HepG2 (cell line): ENCODE results near the gene SORBS2. TPM values are rescaled to one million over a fixed set of nuclear protein-coding genes. Genes with fewer than 3 reads are reported as not detected.

Source experiments
- DNMT1 ChIP-seq: sonication (generic); formaldehyde crosslinking; IDR thresholded peaks from 2 replicates; pipeline ENCODE4 v1.5.1; 2020; ENCODE audit warnings: mild to moderate bottlenecking, missing genetic modification reagents
- EP300 ChIP-seq, 3 experiments: sonication (generic) in 1 of 3; formaldehyde crosslinking in 1 of 3; IDR thresholded peaks; 2 replicates each; pipeline versions ENCODE4 v1.5.1 to v1.6.1; 2011 to 2020; ENCODE audit warnings: low read depth in 2 of 3, low read length in 2 of 3, borderline replicate concordance in 1 of 3, improper control_type of control experiment in 1 of 3, mild to moderate bottlenecking in 1 of 3, missing genetic modification reagents in 1 of 3, moderate library complexity in 1 of 3
- FOXA3 ChIP-seq: IDR thresholded peaks from 2 replicates; pipeline ENCODE4 v1.6.1; 2016; ENCODE audit warnings: missing genetic modification reagents, missing compliant biosample characterization
- FOXP1 ChIP-seq, 2 experiments: fragments of 450-650 bp in 1 of 2; IDR thresholded peaks; 2 replicates each; pipeline ENCODE4 v1.6.1; 2017 to 2018; ENCODE audit warnings: antibody characterized with exemption in 1 of 2
- KDM1A ChIP-seq: IDR thresholded peaks from 2 replicates; pipeline ENCODE4 v1.6.1; 2016; ENCODE audit warnings: missing compliant biosample characterization
- MEIS2 ChIP-seq: sonication (generic); formaldehyde crosslinking; IDR thresholded peaks from 2 replicates; pipeline ENCODE4 v1.9.0; 2021; ENCODE audit warnings: mild to moderate bottlenecking, missing genetic modification reagents
- PAWR ChIP-seq: sonication (generic); formaldehyde crosslinking; IDR thresholded peaks from 2 replicates; pipeline ENCODE4 v1.4.0; 2020; ENCODE audit warnings: missing genetic modification reagents, mild to moderate bottlenecking, borderline replicate concordance
- PITX1 ChIP-seq: sonication (generic); formaldehyde crosslinking; IDR thresholded peaks from 2 replicates; pipeline ENCODE4 v1.5.1; 2020; ENCODE audit warnings: mild to moderate bottlenecking, missing genetic modification reagents
- SAP130 ChIP-seq: IDR thresholded peaks from 2 replicates; pipeline ENCODE4 v1.6.1; 2016; ENCODE audit warnings: low read depth
- SOX6 ChIP-seq, 2 experiments: fragments of 450-650 bp in 1 of 2; sonication (generic) in 1 of 2; formaldehyde crosslinking in 1 of 2; IDR thresholded peaks; 2 replicates each; pipeline versions ENCODE4 v1.4.0 to v1.6.1; 2017 to 2020; ENCODE audit warnings: antibody characterized with exemption in 1 of 2, mild to moderate bottlenecking in 1 of 2, missing genetic modification reagents in 1 of 2
- SRSF4 ChIP-seq: fragments of 200-400 bp; formaldehyde crosslinking; IDR thresholded peaks from one replicate; pipeline ENCODE4 v1.6.1; 2018; ENCODE audit warnings: mild to moderate bottlenecking, low read depth, low read length, moderate library complexity; ENCODE audit not compliant: poor library complexity, severe bottlenecking
- ZNF354B ChIP-seq: sonication (generic); formaldehyde crosslinking; IDR thresholded peaks from 2 replicates; pipeline ENCODE4 v1.8.0; 2022; ENCODE audit warnings: mild to moderate bottlenecking, missing genetic modification reagents
- ZNF484 ChIP-seq: sonication (generic); formaldehyde crosslinking; IDR thresholded peaks from 2 replicates; pipeline ENCODE4 v1.5.1; 2020; ENCODE audit warnings: mild to moderate bottlenecking, low read depth, missing genetic modification reagents, borderline replicate concordance
- ZNF572 ChIP-seq: sonication (generic); formaldehyde crosslinking; IDR thresholded peaks from 2 replicates; pipeline ENCODE4 v1.5.1; 2020; ENCODE audit warnings: mild to moderate bottlenecking, missing genetic modification reagents
- polyA plus RNA-seq, 8 experiments: library from polyadenylated mRNA; depleted of rRNA in 3 of 8; stranded (reverse) in 7 of 8; unstranded in 1 of 8; fragments of >200 nt; fragmentation: Illumina TruSeq in 4 of 8; extraction: Trizol in 4 of 8; gene quantifications; 2 replicates each; pipeline versions ENCODE4 v1.2.1 to v1.2.3, GENCODE V29; 2011 to 2016; ENCODE audit warnings: low read depth in 4 of 8, missing spikeins in 1 of 8, mixed read lengths in 1 of 8; ENCODE audit not compliant: insufficient read depth in 1 of 8
- total RNA-seq, 5 experiments: library from RNA; depleted of rRNA; stranded (reverse); fragments of >200 nt; fragmentation: Illumina TruSeq; extraction: Trizol; gene quantifications; 2 replicates each; pipeline ENCODE4 v1.2.3, GENCODE V29; 2016; ENCODE audit warnings: low read depth in 1 of 5
- TF ChIP-seq, protein P1 (sequence below): sonication (generic); formaldehyde crosslinking; IDR thresholded peaks from 2 replicates; pipeline ENCODE4 v1.4.0; 2020; ENCODE audit warnings: missing genetic modification reagents
- TF ChIP-seq, protein P2 (sequence below): IDR thresholded peaks from 2 replicates; pipeline ENCODE4 v1.6.1; 2012; ENCODE audit warnings: low read depth, low read length, improper control_type of control experiment
- TF ChIP-seq, protein P3 (sequence below): sonication (generic); formaldehyde crosslinking; IDR thresholded peaks from 2 replicates; pipeline ENCODE4 v1.4.0; 2020; ENCODE audit warnings: missing genetic modification reagents
- TF ChIP-seq, protein P4 (sequence below): sonication (generic); formaldehyde crosslinking; IDR thresholded peaks from 2 replicates; pipeline ENCODE4 v1.4.0; 2020; ENCODE audit warnings: missing genetic modification reagents

Gene SORBS2
- total and polyA plus RNA-seq, 2 of the 13 experiments (the other 11 are each of a cell fraction or from before 2014, with no cell fraction given): 25.0 to 80.5 TPM

DNA sequence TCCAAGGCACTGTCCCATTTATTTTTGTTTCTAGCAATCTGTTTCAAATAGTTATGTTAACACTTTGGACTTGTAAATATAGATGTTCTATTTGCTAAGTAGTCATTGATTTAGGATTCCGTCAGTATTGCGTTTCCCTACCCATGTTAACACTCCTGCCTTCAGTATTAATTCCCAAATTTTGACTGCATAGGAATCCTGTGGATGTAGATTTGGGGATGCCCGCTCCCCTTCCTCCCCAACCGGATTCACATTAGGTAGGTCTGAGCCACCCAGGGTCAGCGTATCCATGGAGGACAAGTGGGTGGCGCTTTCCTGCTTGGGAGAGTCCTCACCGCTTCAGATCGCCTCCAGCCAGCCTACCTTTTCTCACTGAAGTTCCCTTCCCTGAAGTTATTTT is 1.1 kb upstream of the SORBS2 start (continued):
- TF ChIP-seq, protein P1, sequence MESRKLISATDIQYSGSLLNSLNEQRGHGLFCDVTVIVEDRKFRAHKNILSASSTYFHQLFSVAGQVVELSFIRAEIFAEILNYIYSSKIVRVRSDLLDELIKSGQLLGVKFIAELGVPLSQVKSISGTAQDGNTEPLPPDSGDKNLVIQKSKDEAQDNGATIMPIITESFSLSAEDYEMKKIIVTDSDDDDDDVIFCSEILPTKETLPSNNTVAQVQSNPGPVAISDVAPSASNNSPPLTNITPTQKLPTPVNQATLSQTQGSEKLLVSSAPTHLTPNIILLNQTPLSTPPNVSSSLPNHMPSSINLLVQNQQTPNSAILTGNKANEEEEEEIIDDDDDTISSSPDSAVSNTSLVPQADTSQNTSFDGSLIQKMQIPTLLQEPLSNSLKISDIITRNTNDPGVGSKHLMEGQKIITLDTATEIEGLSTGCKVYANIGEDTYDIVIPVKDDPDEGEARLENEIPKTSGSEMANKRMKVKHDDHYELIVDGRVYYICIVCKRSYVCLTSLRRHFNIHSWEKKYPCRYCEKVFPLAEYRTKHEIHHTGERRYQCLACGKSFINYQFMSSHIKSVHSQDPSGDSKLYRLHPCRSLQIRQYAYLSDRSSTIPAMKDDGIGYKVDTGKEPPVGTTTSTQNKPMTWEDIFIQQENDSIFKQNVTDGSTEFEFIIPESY (CRISPR knock-in tag): peak; percentile 49
- TF ChIP-seq SOX6 (IDR thresholded peaks at IDR 0.05) (no peak), SOX6 (CRISPR knock-in tag; IDR thresholded peaks at IDR 0.05) (0 out of 2 replicates have a peak, but pooled peaks have one; percentile 19), ZNF354B (no peak), PAWR (no peak), KDM1A (CRISPR knock-in tag) (no peak), ZNF484 (CRISPR knock-in tag) (no peak), SAP130 (CRISPR knock-in tag) (0 out of 2 replicates have a peak, but pooled peaks have one; percentile 12), FOXA3 (CRISPR knock-in tag) (peak; percentile 36; the same call in 1 of the 2 replicates), SRSF4 (no peak), EP300 (IDR thresholded peaks at IDR 0.05; ENCODE audit: low read depth in 2 of 2, low read length in 2 of 2) (peak in 1 of 2 experiments; percentile 21; a peak in 1 of 4 replicates), EP300 (CRISPR knock-in tag; IDR thresholded peaks at IDR 0.05; ENCODE audit: borderline replicate concordance) (no peak), MEIS2 (CRISPR knock-in tag) (no peak), PITX1 (CRISPR knock-in tag) (no peak), FOXP1 (IDR thresholded peaks at IDR 0.05) (no peak), FOXP1 (CRISPR knock-in tag; IDR thresholded peaks at IDR 0.05) (no peak), ZNF572 (CRISPR knock-in tag) (no peak), DNMT1 (CRISPR knock-in tag) (no peak)
- TF ChIP-seq, protein P2, sequence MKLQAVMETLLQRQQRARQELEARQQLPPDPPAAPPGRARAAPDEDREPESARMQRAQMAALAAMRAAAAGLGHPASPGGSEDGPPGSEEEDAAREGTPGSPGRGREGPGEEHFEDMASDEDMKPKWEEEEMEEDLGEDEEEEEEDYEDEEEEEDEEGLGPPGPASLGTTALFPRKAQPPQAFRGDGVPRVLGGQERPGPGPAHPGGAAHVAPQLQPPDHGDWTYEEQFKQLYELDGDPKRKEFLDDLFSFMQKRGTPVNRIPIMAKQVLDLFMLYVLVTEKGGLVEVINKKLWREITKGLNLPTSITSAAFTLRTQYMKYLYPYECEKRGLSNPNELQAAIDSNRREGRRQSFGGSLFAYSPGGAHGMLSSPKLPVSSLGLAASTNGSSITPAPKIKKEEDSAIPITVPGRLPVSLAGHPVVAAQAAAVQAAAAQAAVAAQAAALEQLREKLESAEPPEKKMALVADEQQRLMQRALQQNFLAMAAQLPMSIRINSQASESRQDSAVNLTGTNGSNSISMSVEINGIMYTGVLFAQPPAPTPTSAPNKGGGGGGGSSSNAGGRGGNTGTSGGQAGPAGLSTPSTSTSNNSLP: no peak
- TF ChIP-seq, protein P3, sequence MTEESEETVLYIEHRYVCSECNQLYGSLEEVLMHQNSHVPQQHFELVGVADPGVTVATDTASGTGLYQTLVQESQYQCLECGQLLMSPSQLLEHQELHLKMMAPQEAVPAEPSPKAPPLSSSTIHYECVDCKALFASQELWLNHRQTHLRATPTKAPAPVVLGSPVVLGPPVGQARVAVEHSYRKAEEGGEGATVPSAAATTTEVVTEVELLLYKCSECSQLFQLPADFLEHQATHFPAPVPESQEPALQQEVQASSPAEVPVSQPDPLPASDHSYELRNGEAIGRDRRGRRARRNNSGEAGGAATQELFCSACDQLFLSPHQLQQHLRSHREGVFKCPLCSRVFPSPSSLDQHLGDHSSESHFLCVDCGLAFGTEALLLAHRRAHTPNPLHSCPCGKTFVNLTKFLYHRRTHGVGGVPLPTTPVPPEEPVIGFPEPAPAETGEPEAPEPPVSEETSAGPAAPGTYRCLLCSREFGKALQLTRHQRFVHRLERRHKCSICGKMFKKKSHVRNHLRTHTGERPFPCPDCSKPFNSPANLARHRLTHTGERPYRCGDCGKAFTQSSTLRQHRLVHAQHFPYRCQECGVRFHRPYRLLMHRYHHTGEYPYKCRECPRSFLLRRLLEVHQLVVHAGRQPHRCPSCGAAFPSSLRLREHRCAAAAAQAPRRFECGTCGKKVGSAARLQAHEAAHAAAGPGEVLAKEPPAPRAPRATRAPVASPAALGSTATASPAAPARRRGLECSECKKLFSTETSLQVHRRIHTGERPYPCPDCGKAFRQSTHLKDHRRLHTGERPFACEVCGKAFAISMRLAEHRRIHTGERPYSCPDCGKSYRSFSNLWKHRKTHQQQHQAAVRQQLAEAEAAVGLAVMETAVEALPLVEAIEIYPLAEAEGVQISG (CRISPR knock-in tag): no peak
- TF ChIP-seq, protein P4, sequence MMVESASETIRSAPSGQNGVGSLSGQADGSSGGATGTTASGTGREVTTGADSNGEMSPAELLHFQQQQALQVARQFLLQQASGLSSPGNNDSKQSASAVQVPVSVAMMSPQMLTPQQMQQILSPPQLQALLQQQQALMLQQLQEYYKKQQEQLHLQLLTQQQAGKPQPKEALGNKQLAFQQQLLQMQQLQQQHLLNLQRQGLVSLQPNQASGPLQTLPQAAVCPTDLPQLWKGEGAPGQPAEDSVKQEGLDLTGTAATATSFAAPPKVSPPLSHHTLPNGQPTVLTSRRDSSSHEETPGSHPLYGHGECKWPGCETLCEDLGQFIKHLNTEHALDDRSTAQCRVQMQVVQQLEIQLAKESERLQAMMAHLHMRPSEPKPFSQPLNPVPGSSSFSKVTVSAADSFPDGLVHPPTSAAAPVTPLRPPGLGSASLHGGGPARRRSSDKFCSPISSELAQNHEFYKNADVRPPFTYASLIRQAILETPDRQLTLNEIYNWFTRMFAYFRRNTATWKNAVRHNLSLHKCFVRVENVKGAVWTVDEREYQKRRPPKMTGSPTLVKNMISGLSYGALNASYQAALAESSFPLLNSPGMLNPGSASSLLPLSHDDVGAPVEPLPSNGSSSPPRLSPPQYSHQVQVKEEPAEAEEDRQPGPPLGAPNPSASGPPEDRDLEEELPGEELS (CRISPR knock-in tag): no peak
